ENCODE data around the gene DOC2A. TPM values are rescaled to one million over a fixed set of nuclear protein-coding genes. Genes with fewer than 3 reads are reported as not detected.
A peak's percentile ranks its signal among the peaks of the same experiment; 100 is the strongest.

Gene DOC2A
- total and polyA plus RNA-seq, 2 experiments from 2014 or later: 9.8 to 10.0 TPM

DNA sequence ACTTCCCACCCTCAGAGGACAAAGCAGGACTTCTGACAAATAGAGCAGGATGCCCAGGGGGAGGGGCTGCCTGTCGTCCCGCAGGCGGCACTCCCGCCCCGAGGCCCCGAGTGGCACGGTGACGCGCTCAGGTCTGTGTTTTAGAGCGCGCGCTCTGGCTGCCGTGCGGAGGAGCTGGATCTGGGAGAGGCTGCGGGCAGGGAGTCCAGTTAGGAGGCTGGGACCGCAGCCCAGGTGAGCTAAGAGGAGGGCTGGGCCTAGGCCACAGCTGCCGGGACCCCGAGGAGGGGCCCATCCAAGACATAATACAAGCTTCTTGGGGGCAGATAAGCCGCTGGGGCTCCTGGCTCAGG is 6.4 kb downstream of the DOC2A start:
- no peak overlapping the region for H3K27ac ChIP-seq (ENCODE audit: low read depth)
- peaks cover 4% of the 10 kb centered on the region; the same call in 1 of the 2 replicates for H4K20me1 ChIP-seq (replicated peaks; ENCODE audit: insufficient read depth)
- DNase-seq (ENCODE audit: low spot score): peak; percentile 30
- H3K79me2 ChIP-seq (replicated peaks; ENCODE audit: insufficient read depth): no peaks in the 10 kb centered on the region
- peaks cover 49% of the 10 kb centered on the region for H3K4me1 Mint-ChIP-seq
- ATAC-seq: no peak
- peaks cover 22% of the 10 kb centered on the region for H3K4me1 ChIP-seq (ENCODE audit: insufficient read depth)
- no peaks in the 10 kb centered on the region for H3K9me2 ChIP-seq (ENCODE audit: insufficient read depth)
- peaks cover 20% of the 10 kb centered on the region for H3K27me3 Mint-ChIP-seq (ENCODE audit: insufficient read depth, low read depth, poor library complexity)
- H3K27me3 ChIP-seq (ENCODE audit: insufficient read depth): peaks cover 4% of the 10 kb centered on the region; the same call in 1 of the 2 replicates
- no peak overlapping the region for H2AFZ ChIP-seq
- no peak for TF ChIP-seq CREB1 (CRISPR knock-in tag; IDR thresholded peaks at IDR 0.05; ENCODE audit: low read depth)
- no peak for TF ChIP-seq ZNF331 (CRISPR knock-in tag; IDR thresholded peaks at IDR 0.05; ENCODE audit: low read depth)
- no peak for TF ChIP-seq EZH2phosphoT487 (IDR thresholded peaks at IDR 0.05; ENCODE audit: unreplicated experiment)
- TF ChIP-seq POLR2AphosphoS5 (IDR thresholded peaks at IDR 0.05; ENCODE audit: low read depth): no peak
- TF ChIP-seq, protein P1, sequence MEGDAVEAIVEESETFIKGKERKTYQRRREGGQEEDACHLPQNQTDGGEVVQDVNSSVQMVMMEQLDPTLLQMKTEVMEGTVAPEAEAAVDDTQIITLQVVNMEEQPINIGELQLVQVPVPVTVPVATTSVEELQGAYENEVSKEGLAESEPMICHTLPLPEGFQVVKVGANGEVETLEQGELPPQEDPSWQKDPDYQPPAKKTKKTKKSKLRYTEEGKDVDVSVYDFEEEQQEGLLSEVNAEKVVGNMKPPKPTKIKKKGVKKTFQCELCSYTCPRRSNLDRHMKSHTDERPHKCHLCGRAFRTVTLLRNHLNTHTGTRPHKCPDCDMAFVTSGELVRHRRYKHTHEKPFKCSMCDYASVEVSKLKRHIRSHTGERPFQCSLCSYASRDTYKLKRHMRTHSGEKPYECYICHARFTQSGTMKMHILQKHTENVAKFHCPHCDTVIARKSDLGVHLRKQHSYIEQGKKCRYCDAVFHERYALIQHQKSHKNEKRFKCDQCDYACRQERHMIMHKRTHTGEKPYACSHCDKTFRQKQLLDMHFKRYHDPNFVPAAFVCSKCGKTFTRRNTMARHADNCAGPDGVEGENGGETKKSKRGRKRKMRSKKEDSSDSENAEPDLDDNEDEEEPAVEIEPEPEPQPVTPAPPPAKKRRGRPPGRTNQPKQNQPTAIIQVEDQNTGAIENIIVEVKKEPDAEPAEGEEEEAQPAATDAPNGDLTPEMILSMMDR (conservative IDR thresholded peaks at IDR 0.05; ENCODE audit: low read depth in 2 of 2): no peak
- TF ChIP-seq, protein P2, sequence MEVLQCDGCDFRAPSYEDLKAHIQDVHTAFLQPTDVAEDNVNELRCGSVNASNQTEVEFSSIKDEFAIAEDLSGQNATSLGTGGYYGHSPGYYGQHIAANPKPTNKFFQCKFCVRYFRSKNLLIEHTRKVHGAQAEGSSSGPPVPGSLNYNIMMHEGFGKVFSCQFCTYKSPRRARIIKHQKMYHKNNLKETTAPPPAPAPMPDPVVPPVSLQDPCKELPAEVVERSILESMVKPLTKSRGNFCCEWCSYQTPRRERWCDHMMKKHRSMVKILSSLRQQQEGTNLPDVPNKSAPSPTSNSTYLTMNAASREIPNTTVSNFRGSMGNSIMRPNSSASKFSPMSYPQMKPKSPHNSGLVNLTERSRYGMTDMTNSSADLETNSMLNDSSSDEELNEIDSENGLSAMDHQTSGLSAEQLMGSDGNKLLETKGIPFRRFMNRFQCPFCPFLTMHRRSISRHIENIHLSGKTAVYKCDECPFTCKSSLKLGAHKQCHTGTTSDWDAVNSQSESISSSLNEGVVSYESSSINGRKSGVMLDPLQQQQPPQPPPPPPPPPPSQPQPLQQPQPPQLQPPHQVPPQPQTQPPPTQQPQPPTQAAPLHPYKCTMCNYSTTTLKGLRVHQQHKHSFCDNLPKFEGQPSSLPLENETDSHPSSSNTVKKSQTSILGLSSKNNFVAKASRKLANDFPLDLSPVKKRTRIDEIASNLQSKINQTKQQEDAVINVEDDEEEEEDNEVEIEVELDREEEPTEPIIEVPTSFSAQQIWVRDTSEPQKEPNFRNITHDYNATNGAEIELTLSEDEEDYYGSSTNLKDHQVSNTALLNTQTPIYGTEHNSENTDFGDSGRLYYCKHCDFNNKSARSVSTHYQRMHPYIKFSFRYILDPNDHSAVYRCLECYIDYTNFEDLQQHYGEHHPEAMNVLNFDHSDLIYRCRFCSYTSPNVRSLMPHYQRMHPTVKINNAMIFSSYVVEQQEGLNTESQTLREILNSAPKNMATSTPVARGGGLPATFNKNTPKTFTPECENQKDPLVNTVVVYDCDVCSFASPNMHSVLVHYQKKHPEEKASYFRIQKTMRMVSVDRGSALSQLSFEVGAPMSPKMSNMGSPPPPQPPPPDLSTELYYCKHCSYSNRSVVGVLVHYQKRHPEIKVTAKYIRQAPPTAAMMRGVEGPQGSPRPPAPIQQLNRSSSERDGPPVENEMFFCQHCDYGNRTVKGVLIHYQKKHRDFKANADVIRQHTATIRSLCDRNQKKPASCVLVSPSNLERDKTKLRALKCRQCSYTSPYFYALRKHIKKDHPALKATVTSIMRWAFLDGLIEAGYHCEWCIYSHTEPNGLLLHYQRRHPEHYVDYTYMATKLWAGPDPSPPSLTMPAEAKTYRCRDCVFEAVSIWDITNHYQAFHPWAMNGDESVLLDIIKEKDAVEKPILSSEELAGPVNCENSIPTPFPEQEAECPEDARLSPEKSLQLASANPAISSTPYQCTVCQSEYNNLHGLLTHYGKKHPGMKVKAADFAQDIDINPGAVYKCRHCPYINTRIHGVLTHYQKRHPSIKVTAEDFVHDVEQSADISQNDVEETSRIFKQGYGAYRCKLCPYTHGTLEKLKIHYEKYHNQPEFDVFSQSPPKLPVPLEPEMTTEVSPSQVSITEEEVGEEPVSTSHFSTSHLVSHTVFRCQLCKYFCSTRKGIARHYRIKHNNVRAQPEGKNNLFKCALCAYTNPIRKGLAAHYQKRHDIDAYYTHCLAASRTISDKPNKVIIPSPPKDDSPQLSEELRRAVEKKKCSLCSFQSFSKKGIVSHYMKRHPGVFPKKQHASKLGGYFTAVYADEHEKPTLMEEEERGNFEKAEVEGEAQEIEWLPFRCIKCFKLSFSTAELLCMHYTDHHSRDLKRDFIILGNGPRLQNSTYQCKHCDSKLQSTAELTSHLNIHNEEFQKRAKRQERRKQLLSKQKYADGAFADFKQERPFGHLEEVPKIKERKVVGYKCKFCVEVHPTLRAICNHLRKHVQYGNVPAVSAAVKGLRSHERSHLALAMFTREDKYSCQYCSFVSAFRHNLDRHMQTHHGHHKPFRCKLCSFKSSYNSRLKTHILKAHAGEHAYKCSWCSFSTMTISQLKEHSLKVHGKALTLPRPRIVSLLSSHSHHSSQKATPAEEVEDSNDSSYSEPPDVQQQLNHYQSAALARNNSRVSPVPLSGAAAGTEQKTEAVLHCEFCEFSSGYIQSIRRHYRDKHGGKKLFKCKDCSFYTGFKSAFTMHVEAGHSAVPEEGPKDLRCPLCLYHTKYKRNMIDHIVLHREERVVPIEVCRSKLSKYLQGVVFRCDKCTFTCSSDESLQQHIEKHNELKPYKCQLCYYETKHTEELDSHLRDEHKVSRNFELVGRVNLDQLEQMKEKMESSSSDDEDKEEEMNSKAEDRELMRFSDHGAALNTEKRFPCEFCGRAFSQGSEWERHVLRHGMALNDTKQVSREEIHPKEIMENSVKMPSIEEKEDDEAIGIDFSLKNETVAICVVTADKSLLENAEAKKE (CRISPR knock-in tag; IDR thresholded peaks at IDR 0.05): no peak
- no peak for TF ChIP-seq STAT1 (IDR thresholded peaks at IDR 0.05; ENCODE audit: unreplicated experiment)
- TF ChIP-seq, protein P3, sequence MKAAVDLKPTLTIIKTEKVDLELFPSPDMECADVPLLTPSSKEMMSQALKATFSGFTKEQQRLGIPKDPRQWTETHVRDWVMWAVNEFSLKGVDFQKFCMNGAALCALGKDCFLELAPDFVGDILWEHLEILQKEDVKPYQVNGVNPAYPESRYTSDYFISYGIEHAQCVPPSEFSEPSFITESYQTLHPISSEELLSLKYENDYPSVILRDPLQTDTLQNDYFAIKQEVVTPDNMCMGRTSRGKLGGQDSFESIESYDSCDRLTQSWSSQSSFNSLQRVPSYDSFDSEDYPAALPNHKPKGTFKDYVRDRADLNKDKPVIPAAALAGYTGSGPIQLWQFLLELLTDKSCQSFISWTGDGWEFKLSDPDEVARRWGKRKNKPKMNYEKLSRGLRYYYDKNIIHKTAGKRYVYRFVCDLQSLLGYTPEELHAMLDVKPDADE (IDR thresholded peaks at IDR 0.05): no peak
- TF ChIP-seq NANOG (IDR thresholded peaks at IDR 0.05; ENCODE audit: borderline replicate concordance): no peak
- TF ChIP-seq JUNB (IDR thresholded peaks at IDR 0.05; ENCODE audit: unreplicated experiment): no peak
- TF ChIP-seq, protein P4, sequence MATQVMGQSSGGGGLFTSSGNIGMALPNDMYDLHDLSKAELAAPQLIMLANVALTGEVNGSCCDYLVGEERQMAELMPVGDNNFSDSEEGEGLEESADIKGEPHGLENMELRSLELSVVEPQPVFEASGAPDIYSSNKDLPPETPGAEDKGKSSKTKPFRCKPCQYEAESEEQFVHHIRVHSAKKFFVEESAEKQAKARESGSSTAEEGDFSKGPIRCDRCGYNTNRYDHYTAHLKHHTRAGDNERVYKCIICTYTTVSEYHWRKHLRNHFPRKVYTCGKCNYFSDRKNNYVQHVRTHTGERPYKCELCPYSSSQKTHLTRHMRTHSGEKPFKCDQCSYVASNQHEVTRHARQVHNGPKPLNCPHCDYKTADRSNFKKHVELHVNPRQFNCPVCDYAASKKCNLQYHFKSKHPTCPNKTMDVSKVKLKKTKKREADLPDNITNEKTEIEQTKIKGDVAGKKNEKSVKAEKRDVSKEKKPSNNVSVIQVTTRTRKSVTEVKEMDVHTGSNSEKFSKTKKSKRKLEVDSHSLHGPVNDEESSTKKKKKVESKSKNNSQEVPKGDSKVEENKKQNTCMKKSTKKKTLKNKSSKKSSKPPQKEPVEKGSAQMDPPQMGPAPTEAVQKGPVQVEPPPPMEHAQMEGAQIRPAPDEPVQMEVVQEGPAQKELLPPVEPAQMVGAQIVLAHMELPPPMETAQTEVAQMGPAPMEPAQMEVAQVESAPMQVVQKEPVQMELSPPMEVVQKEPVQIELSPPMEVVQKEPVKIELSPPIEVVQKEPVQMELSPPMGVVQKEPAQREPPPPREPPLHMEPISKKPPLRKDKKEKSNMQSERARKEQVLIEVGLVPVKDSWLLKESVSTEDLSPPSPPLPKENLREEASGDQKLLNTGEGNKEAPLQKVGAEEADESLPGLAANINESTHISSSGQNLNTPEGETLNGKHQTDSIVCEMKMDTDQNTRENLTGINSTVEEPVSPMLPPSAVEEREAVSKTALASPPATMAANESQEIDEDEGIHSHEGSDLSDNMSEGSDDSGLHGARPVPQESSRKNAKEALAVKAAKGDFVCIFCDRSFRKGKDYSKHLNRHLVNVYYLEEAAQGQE (IDR thresholded peaks at IDR 0.05; ENCODE audit: unreplicated experiment): no peak
- TF ChIP-seq EZH2 (IDR thresholded peaks at IDR 0.05; ENCODE audit: low read depth, unreplicated experiment): no peak
- no peak for TF ChIP-seq ZNF114 (CRISPR knock-in tag; IDR thresholded peaks at IDR 0.05)
- no peaks in the 10 kb centered on the region for H3F3A ChIP-seq (replicated peaks; ENCODE audit: low read depth)
- H3K36me3 ChIP-seq (ENCODE audit: insufficient read depth): no peaks in the 10 kb centered on the region
- no peak overlapping the region for H3K4me3 ChIP-seq
- H3K36me3 Mint-ChIP-seq (ENCODE audit: low read depth): peaks cover 13% of the 10 kb centered on the region; the same call in 2 of the 3 replicates
- H3K4me3 Mint-ChIP-seq: no peak overlapping the region
- no peaks in the 10 kb centered on the region for H3K9me3 Mint-ChIP-seq
- no peak overlapping the region for H3K27ac Mint-ChIP-seq
- H3K4me2 ChIP-seq: no peak overlapping the region

Measured in GM23338 (cell line).